ENCODE data around the gene EHD4.

Gene EHD4

GRCh38 chr15:41994772-41995475 lies 22.6 kb upstream of the EHD4 start:
- DNase-seq, result no peak

- no peak for DNase-seq
Observed at GRCh38 chr15:41994171-41994650, 21.9 kb upstream of the EHD4 start.

GRCh38 chr15:41993472-41994170 lies 21.3 kb upstream of the EHD4 start:
- DNase-seq, result no peak

- DNase-seq, result no peak
Observed at GRCh38 chr15:41992803-41993190, 20.4 kb upstream of the EHD4 start.

- no peak for DNase-seq
Observed at GRCh38 chr15:41992151-41992802, 19.9 kb upstream of the EHD4 start.

- DNase-seq, result no peak
Observed at GRCh38 chr15:41990691-41991090, 18.3 kb upstream of the EHD4 start.

GRCh38 chr15:41990243-41990605 lies 17.9 kb upstream of the EHD4 start:
- no peak for DNase-seq

GRCh38 chr15:41989573-41990242 lies 17.4 kb upstream of the EHD4 start:
- DNase-seq, result peak; percentile 91

GRCh38 chr15:41988896-41989572 lies 16.7 kb upstream of the EHD4 start:
- DNase-seq, result no peak

GRCh38 chr15:41987925-41988275 lies 15.5 kb upstream of the EHD4 start:
- DNase-seq, result no peak

- no peak for DNase-seq
Observed at GRCh38 chr15:41987246-41987924, 15.0 kb upstream of the EHD4 start.

GRCh38 chr15:41985236-41986160 lies 13.1 kb upstream of the EHD4 start:
- no peak for DNase-seq

- DNase-seq, result no peak
Observed at GRCh38 chr15:41984622-41985021, 12.3 kb upstream of the EHD4 start.

GRCh38 chr15:41983621-41984571 lies 11.5 kb upstream of the EHD4 start:
- DNase-seq, result no peak

GRCh38 chr15:41983221-41983620 lies 10.9 kb upstream of the EHD4 start:
- no peak for DNase-seq

GRCh38 chr15:41982133-41982930 lies 10.0 kb upstream of the EHD4 start:
- no peak for DNase-seq

GRCh38 chr15:41981371-41982132 lies 9.2 kb upstream of the EHD4 start:
- DNase-seq, result no peak

- no peak for DNase-seq
Observed at GRCh38 chr15:41980654-41981323, 8.4 kb upstream of the EHD4 start.

Measured in eye (tissue), 1 donor.